Measurements from ENCODE around the gene CCDC150.

CCDC150 gene

DNA sequence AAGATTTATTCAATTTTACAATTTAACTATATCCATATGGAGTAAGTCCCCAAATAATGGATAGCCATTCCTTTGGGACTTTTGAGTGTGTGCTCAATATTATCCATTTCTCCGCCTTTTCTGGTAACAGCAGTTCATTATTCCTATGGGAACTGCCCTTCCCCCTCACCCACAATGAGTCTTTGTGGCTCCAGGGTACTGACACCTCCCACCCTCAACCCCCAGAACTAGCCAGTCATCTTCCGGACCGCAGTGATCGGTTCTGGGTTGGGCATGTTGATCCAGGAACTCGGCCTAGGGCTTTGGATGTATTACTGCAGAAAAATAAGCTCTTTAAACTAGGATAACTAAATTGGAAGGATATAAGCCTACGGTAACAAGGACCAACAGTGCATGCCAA lies 45.4 kb upstream of the CCDC150 start:
- no peak for DNase-seq (ENCODE audit: low spot score)

DNA sequence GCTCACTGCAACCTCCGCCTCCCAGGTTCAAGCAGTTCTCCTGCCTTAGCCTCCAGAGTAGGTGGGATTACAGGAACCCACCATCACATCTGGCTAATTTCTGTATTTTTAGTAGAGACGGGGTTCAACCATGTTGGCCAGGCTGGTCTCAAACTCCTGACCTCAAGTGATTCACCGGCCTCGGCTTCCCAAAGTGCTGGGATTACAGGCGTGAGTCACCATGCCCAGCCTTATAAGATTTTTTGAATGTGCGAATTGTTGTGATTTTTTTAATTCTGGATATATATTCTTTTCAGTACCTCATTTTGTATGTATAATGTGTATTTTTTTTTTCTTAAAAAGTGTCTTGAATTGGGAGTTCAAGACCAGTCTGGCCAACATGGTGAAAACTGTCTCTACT lies 42.0 kb upstream of the CCDC150 start:
- TF ChIP-seq, protein P1, sequence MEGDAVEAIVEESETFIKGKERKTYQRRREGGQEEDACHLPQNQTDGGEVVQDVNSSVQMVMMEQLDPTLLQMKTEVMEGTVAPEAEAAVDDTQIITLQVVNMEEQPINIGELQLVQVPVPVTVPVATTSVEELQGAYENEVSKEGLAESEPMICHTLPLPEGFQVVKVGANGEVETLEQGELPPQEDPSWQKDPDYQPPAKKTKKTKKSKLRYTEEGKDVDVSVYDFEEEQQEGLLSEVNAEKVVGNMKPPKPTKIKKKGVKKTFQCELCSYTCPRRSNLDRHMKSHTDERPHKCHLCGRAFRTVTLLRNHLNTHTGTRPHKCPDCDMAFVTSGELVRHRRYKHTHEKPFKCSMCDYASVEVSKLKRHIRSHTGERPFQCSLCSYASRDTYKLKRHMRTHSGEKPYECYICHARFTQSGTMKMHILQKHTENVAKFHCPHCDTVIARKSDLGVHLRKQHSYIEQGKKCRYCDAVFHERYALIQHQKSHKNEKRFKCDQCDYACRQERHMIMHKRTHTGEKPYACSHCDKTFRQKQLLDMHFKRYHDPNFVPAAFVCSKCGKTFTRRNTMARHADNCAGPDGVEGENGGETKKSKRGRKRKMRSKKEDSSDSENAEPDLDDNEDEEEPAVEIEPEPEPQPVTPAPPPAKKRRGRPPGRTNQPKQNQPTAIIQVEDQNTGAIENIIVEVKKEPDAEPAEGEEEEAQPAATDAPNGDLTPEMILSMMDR (IDR thresholded peaks at IDR 0.05; ENCODE audit: extremely low read depth, missing control alignments) = no peak
- no peak for DNase-seq (ENCODE audit: low spot score)

More for the DNA sequence above, 45.4 kb upstream of the CCDC150 start:
- TF ChIP-seq, protein P1 (IDR thresholded peaks at IDR 0.05; ENCODE audit: extremely low read depth, missing control alignments) = no peak

- no peak for DNase-seq (ENCODE audit: low spot score)
- TF ChIP-seq, protein P1 (IDR thresholded peaks at IDR 0.05; ENCODE audit: extremely low read depth, missing control alignments) = no peak
Measured at GRCh38 chr2:196598412-196598811, 41.1 kb upstream of the CCDC150 start.

DNA sequence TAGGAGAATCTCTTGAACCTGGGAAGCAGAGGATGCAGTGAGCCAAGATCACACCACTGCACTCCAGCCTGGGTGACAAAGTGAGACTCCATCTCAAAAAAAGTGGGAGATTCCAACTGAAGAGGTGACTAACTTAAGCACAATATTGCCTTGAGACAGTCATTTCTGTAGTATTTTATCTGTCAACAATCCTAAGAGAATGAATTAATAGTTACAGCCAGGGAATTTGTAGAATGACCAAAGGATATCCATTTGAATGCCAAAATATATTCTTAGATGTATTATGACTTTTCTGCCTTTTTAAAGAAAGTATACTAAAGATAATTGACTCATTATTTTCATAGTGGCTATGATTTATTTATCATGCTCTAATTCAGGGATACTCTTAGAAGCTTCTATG lies 40.7 kb upstream of the CCDC150 start:
- TF ChIP-seq, protein P1 (IDR thresholded peaks at IDR 0.05; ENCODE audit: extremely low read depth, missing control alignments) = no peak
- DNase-seq (ENCODE audit: low spot score) = no peak

GRCh38 chr2:196601430-196602306 lies 37.8 kb upstream of the CCDC150 start:
- TF ChIP-seq, protein P1 (IDR thresholded peaks at IDR 0.05; ENCODE audit: extremely low read depth, missing control alignments) = no peak
- no peak for DNase-seq (ENCODE audit: low spot score)

GRCh38 chr2:196604196-196604595 lies 35.3 kb upstream of the CCDC150 start:
- TF ChIP-seq, protein P1 (IDR thresholded peaks at IDR 0.05; ENCODE audit: extremely low read depth, missing control alignments) = no peak
- no peak for DNase-seq (ENCODE audit: low spot score)

GRCh38 chr2:196606516-196606915 lies 33.0 kb upstream of the CCDC150 start:
- no peak for DNase-seq (ENCODE audit: low spot score)
- TF ChIP-seq, protein P1 (IDR thresholded peaks at IDR 0.05; ENCODE audit: extremely low read depth, missing control alignments) = no peak

All from GM20000 (cell line).